Stimulated activated CD8-positive, alpha-beta memory T cell treated with anti-CD3 and anti-CD28 coated beads, Interleukin-12 subunit alpha, Interleukin-12 subunit beta, amount 100 ng/mL, for 1 hour (primary cell): ENCODE data around the gene AGBL3.

Source experiments
- DNase-seq: peaks from one replicate; pipeline ENCODE4 v3.0.0-alpha.2; 2020; ENCODE audit warnings: low read depth

Gene AGBL3

GRCh38 chr7:134986363-134987251 lies at the start of gene AGBL3:
TSS of gene AGBL3 (plus strand) at chr7:134986508. CDS start at chr7:134987934, 1,426 bp downstream.
- peak; percentile 81 for DNase-seq

- no peak for DNase-seq
Observed at GRCh38 chr7:134936893-134937510, 49.3 kb upstream of the AGBL3 start.

GRCh38 chr7:134938141-134938540 lies 48.2 kb upstream of the AGBL3 start:
- no peak for DNase-seq

DNA sequence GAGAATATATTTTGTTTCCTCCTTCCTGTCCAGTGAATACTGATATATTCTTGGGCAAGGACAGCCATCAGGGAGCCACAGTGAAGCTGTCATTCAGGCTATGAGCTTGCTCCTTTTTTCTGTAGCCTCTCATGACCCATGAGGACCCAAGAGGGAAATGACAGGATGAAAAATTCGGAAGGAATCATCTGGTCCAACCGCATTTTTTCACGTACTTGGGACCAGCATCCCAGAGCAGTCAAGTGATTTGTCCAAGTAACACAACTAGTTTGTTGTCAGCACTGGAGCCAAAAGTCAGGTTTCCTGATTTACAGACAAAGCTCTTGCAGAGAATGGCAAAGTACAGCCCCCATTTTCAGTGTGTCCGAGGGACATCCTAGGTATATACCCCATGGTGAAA lies 47.2 kb upstream of the AGBL3 start:
- no peak for DNase-seq

DNA sequence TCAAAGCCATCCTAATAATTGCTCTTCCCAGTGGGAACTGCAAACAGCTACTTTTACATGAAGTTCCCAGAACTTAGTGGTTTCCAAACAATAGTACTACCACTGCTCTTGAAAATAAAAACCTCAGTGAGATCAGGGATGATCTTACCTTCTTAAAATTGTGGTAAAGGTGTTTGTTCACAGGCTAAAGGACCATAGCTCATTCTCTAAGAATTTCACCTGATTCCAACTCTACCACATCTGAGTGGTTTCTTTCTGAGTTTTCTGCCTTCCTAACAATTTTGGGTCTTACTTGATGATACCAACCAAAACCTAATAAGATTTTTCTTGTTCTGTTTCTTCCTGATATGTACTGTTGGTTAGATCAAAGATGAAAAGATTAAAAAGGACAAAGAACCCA lies 45.6 kb upstream of the AGBL3 start:
- DNase-seq: no peak

DNA sequence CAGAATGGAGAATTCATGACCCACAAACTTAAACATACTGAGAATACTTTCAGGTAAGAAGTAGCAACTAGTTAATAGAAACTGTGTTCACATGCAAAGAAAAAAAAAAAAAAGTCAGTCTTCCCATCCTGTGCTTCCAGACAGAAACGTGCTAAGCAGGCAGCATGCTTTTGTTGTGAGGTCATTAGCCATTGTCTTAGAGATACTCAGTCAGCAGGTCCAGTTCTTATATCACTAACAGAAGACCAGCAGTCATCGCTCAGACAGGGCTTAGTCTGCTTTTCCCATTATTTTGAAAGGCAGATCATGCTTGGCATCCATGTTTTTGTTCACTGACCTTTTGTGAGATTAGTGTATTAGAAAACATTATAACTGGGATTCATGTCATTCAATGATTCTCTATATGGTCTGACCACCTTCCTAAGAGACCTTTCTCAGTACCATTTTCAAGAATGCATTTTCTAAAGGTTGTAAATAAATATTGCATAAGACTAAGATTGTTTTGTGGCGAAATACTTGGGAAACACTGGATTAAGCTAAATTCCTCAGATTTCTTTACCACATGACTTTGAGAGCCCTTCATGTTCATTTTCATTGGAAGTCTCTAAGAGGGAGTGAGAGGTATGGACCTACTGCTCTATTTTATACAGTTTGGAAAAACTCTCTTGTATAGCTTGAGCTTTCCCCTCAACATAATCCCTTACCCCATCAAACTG lies 45.0 kb upstream of the AGBL3 start:
- DNase-seq: no peak

DNA sequence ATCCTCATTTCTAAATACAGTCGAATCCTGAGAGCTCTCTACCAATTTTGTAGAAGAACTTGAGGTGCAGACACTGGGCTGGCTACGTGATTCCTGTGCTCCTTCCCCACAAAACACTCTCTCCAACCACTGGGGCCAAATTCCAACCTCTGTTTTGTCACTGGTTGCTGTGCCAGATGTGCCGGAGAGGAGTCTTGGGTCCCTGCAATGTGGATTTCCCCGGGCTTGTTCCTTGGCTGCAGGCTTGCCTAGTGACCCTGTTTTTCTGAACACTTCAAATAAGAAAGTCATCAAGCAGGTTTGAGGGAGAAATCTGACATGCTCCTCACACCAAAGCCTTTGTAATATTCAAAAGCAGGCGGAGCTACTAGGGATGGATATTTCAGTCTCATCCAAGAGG lies 44.4 kb upstream of the AGBL3 start:
- DNase-seq: no peak

DNA sequence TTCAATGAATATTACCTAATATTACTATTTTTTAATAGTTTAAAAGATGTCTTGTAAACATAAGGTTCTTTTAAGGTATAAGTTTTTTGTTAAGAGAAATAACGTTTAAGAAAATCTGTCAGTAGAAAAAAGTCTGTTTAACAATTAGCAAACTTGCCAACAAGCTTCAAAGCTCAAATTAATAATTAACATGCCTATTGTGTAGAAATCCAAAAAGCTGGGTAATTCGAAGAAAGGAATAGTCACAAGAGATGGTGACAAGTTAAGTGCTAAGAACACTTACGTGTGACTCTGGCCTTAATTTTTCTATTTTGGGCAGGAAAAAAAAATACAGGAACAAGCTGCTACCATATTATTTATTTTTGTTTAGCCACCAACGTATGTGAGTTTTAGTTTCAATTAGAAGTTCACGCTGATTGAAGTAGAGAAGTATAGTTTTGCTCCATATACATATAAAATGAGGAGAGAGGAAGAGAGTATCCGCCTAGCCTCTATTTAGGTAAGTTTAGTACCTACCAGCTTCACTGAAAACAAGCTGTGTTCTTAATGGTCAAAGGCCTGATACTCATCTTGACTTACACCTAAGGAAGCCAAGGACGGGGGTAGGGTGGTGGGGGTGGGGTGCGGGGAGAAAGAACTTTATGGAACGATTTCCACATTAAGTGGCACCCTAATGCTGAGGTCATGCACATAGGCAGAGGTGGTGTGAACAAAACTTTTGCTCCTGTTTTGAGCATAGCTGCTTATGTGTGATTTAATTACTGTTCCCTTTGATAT lies 43.4 kb upstream of the AGBL3 start:
- DNase-seq: no peak

DNA sequence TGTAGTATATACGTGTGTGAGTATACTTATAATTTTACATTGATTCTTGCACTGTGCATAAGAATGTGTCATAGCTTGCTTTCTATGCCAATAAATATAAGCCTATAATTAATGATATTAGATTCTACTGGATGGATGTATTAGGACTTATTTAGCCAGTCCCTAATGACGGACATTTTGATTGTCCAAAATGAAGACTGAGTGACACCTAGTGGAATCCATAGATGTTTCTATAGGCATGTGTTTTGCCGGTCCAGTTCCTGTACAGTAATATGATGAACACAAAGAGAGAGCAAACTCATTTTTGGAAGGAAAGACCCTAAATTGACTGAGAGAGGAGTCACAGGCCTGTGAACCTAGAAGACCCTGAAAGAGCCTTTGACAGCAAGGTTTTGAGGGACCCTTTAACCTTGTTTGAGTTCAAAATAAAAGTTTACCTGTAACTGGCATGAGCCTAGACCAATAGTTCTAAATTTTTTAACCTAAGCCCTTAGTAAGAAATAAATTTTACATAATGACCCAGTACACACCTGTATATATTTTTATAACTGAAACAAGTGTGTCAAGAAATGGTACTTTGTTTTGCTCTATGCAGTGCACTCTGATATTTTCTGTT lies 42.4 kb upstream of the AGBL3 start:
- no peak for DNase-seq

DNA sequence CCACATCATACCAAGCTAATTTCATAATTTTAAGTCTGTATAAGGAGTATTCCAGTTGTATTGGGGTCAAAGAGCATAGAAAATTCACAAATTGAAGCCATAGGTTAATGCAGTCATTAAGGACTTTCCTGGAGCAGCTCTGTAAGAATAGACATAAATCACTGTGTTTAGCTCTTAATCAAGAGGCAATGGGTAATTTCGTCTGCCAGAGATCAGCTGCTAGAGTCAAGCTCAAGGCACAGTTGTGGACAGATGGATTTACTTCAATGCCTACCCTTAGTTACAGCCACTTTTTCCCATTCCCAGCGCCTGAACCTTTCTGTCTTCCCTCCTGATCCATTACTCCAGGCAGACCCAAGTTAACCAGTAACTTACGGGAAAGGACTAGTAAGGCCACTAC lies 40.6 kb upstream of the AGBL3 start:
- DNase-seq: no peak

DNA sequence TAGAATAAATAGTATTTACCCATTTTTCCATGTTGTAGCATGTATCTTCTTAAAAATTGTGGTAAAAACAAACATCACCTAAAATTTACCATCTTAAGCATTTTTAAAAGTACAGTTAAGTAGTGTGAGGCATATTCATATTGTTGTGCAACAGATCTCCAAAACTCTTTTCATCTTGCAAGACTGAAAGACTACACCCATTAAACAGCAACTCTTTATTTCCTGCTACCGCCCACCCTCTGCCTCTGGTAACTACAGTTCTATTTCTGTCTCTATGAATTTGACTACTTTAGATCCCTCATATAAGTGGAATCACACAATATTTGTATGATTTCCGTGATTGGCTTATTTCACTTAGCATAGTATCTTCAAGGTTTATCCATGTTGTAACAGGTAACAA lies 40.0 kb upstream of the AGBL3 start:
- DNase-seq: no peak

GRCh38 chr7:134947329-134947728 lies 39.0 kb upstream of the AGBL3 start:
- DNase-seq: no peak

GRCh38 chr7:134947831-134948230 lies 38.5 kb upstream of the AGBL3 start:
- DNase-seq: no peak

GRCh38 chr7:134948246-134948645 lies 38.1 kb upstream of the AGBL3 start:
- no peak for DNase-seq

GRCh38 chr7:134948736-134949135 lies 37.6 kb upstream of the AGBL3 start:
- DNase-seq: no peak

DNA sequence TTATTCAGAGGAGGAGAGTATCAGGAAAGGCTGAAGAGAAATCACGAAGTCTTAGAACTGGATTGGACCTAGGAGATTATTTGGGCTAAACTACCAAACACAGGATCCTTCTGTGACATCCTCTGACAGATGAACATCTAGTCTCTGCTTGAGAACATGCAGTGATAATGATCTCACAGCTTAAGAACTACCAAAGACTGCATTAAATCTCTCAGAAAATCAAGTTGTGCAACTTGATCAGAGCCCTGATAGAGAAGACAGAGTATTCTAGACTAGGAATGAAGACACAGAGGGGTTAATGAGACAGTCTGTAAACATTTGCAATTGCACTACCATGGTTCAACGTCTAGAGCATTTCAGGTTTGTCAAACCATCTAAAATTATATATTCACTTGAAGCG lies 37.1 kb upstream of the AGBL3 start:
- DNase-seq: no peak

- DNase-seq: no peak
Observed at GRCh38 chr7:134954197-134955082, 31.9 kb upstream of the AGBL3 start.

GRCh38 chr7:134957005-134957404 lies 29.3 kb upstream of the AGBL3 start:
- no peak for DNase-seq

DNA sequence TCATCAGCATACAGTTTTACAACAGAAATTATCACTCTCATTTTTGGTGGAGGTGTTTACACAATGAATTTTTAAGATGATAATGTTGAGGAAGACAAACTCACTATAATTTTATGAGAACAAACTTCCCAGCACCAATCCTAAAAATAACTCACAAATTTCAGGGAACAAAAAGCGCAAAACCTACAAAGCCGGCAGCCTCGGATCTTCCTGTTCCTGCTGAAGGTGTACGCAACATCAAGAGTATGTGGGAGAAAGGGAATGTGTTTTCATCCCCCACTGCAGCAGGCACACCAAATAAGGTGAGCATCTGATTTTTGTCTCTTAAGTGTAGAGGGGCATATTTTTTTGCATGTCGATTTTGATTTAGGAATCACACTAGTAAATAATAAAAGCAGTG lies 26.5 kb upstream of the AGBL3 start:
- no peak for DNase-seq

DNA sequence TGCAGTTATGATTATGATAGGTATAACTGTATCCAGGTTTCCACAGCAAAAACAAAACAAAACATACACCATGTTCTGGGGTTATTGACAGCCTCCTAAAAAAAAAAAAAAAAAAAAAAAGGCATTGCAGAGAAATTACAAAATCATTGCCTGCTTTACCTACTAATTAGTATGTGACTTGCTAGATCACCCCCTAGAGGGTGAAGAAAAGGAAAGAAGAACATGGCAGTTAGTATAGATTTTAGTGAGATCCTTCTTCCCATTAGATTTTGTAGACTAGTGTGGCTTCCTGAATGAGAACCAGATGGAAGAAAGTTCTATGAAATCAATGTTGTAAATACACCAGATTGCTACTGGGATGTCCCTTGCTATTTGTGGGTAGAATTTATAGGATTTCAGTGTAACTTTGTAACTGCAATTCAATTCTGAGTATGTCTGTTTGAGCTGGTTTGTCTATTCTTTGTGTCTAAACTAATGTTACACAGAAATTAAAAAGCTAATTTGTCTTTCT lies 24.0 kb upstream of the AGBL3 start:
- DNase-seq: no peak

DNA sequence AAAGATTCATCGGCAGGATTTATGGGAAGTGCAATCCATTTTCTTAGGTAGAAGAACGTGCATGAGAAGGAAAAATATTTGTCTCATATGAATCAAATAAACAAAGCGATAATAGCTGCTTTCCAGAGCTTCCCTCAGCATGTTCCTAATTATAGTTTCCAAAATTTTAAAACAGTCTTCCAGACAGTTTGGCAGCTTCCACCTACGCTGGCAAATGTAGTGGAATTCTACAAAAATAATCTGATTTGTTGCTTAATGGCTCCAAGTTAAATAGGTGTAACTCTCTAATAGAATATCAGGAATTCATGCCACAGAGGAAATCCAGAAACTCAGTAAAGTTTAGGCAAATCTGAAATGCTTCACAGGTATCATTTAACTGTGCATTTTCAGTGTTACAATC lies 23.3 kb upstream of the AGBL3 start:
- no peak for DNase-seq
